Transverse colon (tissue), 4 donors: ENCODE measurements around the gene C4orf36. TPM values are rescaled to one million over a fixed set of nuclear protein-coding genes. Genes with fewer than 3 reads are reported as not detected.
A peak's percentile ranks its signal among the peaks of the same experiment; 100 is the strongest.

Source experiments
- DNase-seq: peaks from one replicate; pipeline ENCODE4 v3.0.0-alpha.2; 2019
- H3K27ac ChIP-seq, 4 donors: fragments of 200-600 bp; sonication (generic); 2 replicates each; pipeline ENCODE4 v1.5.1; 2016 to 2018; ENCODE audit warnings: inconsistent platforms in 4 of 4
- H3K27me3 ChIP-seq: fragments of 200-600 bp; sonication (generic); 2 replicates; pipeline ENCODE4 v1.5.1; 2017; ENCODE audit warnings: inconsistent platforms
- H3K36me3 ChIP-seq, 4 donors: fragments of 200-600 bp; sonication (generic); 2 replicates each; pipeline ENCODE4 v1.5.1; 2017 to 2019; ENCODE audit warnings: inconsistent platforms in 4 of 4
- H3K4me1 ChIP-seq, 4 donors: fragments of 200-600 bp; sonication (generic); 2 replicates each; pipeline ENCODE4 v1.5.1; 2017 to 2020; ENCODE audit warnings: inconsistent platforms in 4 of 4
- H3K4me3 ChIP-seq, 4 donors: fragments of 200-600 bp; sonication (generic); 1 replicate in 1 of 4; 2 replicates in 3 of 4; pipeline versions ENCODE4 v1.5.1 to v1.6.1; 2017 to 2019; ENCODE audit warnings: inconsistent platforms in 4 of 4
- H3K9me3 ChIP-seq, 2 donors: fragments of 200-600 bp; sonication (generic); 2 replicates each; pipeline ENCODE4 v1.5.1; 2017 to 2019; ENCODE audit warnings: inconsistent platforms in 2 of 2
- EP300 ChIP-seq: sonication (generic); formaldehyde crosslinking; IDR thresholded peaks from one replicate; pipeline ENCODE4 v1.6.1; 2017; ENCODE audit warnings: antibody characterized with exemption, low read depth
- POLR2A ChIP-seq: fragments of 450-650 bp; IDR thresholded peaks from one replicate; pipeline ENCODE4 v1.6.1; 2016; ENCODE audit warnings: antibody characterized with exemption, mild to moderate bottlenecking, moderate library complexity
- POLR2AphosphoS5 ChIP-seq, 3 donors: sonication (generic); formaldehyde crosslinking; IDR thresholded peaks; one replicate each; pipeline ENCODE4 v1.6.1; 2016; ENCODE audit warnings: antibody characterized with exemption in 3 of 3
- WGBS, 2 donors: methylation state at CpG; one replicate each; pipeline ENCODE4 v1.1.5; 2018; ENCODE audit warnings: low coverage in 1 of 2; 5-methylcytosine and 5-hydroxymethylcytosine counted together
- in situ Hi-C, 4 donors: fragments of 200-750 bp; cut with MboI; loops; one replicate each; pipeline versions ENCODE4 v1.15.0 to v1.15.1; 2017; ENCODE audit warnings: low sequenced_read_pairs in 3 of 4, low pct_ligation_motif_present in 1 of 4, low pct_unique_long_range_greater_than_20kb in 1 of 4
- intact Hi-C: fragments of 100-400 bp; cut with DNase I; formaldehyde crosslinking; loops from one replicate; pipeline ENCODE4 v1.15.1; 2023; ENCODE audit warnings: low total_unique reads
- total RNA-seq, 4 donors: library from RNA; depleted of rRNA; stranded (reverse); fragments of >200 nt; gene quantifications; one replicate each; pipeline ENCODE4 v1.1.0, GENCODE V29; 2016
- TF ChIP-seq, protein P1 (sequence below), 5 experiments: fragments of 200-600 bp in 3 of 5; fragments of 450-650 bp in 2 of 5; sonication (generic) in 3 of 5; IDR thresholded peaks; 1 replicate in 2 of 5; 2 replicates in 3 of 5; pipeline ENCODE4 v1.5.1; 2016 to 2017; ENCODE audit warnings: antibody characterized with exemption in 5 of 5, inconsistent platforms in 3 of 5, mild to moderate bottlenecking in 2 of 5, moderate library complexity in 1 of 5

C4orf36 gene
- total RNA-seq, 4 donors from 2014 or later = 0.27 to 0.32 TPM; not detected in 2

DNA sequence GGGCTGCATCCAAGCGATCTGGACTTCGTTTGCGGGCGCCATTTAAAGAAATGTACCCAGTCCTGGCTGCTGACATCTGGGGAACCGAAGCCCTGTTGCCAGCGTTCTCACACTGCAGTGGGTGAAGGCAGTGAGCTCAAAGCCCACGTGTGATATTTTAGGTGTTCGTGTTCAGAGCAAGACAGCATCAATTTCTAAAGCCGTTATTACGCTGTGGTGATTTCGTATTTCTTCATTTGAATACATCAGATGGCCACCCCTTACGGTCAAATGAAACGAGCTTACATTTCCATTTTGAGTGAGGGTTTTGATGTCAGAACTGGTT is 376 bp upstream of the C4orf36 start:
- DNase-seq = no peak
- TF ChIP-seq EP300 (no peak), POLR2A (no peak), POLR2AphosphoS5 (IDR thresholded peaks at IDR 0.05) (no peak)
- TF ChIP-seq, protein P1, sequence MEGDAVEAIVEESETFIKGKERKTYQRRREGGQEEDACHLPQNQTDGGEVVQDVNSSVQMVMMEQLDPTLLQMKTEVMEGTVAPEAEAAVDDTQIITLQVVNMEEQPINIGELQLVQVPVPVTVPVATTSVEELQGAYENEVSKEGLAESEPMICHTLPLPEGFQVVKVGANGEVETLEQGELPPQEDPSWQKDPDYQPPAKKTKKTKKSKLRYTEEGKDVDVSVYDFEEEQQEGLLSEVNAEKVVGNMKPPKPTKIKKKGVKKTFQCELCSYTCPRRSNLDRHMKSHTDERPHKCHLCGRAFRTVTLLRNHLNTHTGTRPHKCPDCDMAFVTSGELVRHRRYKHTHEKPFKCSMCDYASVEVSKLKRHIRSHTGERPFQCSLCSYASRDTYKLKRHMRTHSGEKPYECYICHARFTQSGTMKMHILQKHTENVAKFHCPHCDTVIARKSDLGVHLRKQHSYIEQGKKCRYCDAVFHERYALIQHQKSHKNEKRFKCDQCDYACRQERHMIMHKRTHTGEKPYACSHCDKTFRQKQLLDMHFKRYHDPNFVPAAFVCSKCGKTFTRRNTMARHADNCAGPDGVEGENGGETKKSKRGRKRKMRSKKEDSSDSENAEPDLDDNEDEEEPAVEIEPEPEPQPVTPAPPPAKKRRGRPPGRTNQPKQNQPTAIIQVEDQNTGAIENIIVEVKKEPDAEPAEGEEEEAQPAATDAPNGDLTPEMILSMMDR (IDR thresholded peaks at IDR 0.05) = no peak
- Histone ChIP-seq H3K27ac (peak overlapping the region in 3 of 4 donors; percentile 34 to 63 (median 56)), H3K4me1 (peaks cover 3 to 17% (median 5%) of the 10 kb centered on the region in 4 donors), H3K9me3 (no peaks in the 10 kb centered on the region), H3K27me3 (no peaks in the 10 kb centered on the region), H3K36me3 (no peaks in the 10 kb centered on the region), H3K4me3 (peak overlapping the region; percentile 50 to 73 (median 68))
- intact Hi-C loops = no loop called here
- in situ Hi-C loops = loop anchor here in 2 of 4 donors (10.0 kb wide), 1 partner anchor 398 kb away; no protein-coding TSS in a partner anchor
- WGBS, 2 donors = 10% methylated on average over 13 of the region's 13 CpGs; no CpG with 5 or more reads in 1 of the 2 donors

DNA sequence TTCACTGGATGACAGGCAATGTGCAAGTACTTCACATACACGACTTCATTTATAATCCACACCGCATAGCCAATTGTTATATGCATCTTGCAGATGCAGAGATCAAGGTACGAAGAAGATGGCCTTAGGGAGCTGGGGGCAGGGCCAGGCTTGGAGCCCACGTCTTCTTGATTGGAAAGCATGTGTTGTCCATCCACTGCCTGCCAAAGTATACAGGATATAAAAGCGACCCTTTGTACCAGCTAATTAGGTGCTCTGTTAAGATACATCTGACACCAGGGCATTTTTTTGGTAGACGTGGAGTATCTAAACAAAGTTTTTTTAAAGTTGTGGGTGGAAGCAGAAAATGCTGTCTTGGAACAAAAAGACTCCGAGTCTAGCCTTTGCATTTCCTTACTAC is 1.4 kb downstream of the C4orf36 start:
- no peak for DNase-seq
- peaks cover 3 to 17% (median 5%) of the 10 kb centered on the region in 4 donors for H3K4me1 ChIP-seq
- H3K4me3 ChIP-seq = no peak overlapping the region
- 36 to 47% methylated on average over 5 to 7 of the region's 7 CpGs for WGBS, 2 donors
- H3K27me3 ChIP-seq = no peaks in the 10 kb centered on the region
- H3K36me3 ChIP-seq = no peaks in the 10 kb centered on the region
- H3K27ac ChIP-seq = no peak overlapping the region
- no peak for TF ChIP-seq POLR2AphosphoS5 (IDR thresholded peaks at IDR 0.05)
- TF ChIP-seq, protein P1 (IDR thresholded peaks at IDR 0.05) = no peak
- no peak for TF ChIP-seq POLR2A
- no peak for TF ChIP-seq EP300
- in situ Hi-C loops = loop anchor here in 2 of 4 donors (10.0 kb wide), 1 partner anchor 396 kb away; no protein-coding TSS in a partner anchor
- intact Hi-C loops = no loop called here
- H3K9me3 ChIP-seq = no peaks in the 10 kb centered on the region

DNA sequence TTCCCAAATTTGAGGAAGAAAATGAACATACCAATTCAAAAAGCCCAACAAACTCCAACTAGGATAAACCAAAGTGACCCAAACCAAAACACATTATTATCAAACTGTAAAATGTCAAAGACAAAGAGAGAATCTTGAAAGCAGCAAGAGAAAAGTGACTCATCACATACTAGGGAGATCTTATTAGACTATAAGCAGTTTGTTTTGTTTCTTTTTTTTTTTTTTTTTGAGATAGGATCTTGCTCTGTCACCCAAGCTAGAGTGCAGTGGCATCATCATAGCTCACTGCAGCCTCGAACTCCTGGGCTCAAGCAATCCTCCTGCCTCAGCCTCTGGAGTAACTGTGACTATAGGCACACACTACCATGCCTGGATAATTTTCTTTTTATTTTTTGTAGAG is 12.6 kb downstream of the C4orf36 start:
- TF ChIP-seq POLR2AphosphoS5 (IDR thresholded peaks at IDR 0.05) = no peak
- TF ChIP-seq, protein P1 (IDR thresholded peaks at IDR 0.05) = no peak
- no peak for TF ChIP-seq POLR2A
- no peak for TF ChIP-seq EP300
- no peak for DNase-seq
- in situ Hi-C loops = no loop called here
- WGBS, 2 donors = 54 to 85% methylated on average over 1 of the region's 1 CpG
- H3K4me3 ChIP-seq = no peak overlapping the region
- H3K27ac ChIP-seq = no peak overlapping the region
- intact Hi-C loops = no loop called here
- H3K4me1 ChIP-seq = no peaks in the 10 kb centered on the region
- H3K27me3 ChIP-seq = no peaks in the 10 kb centered on the region
- H3K9me3 ChIP-seq = peaks cover 9 to 15% of the 10 kb centered on the region in 2 donors
- H3K36me3 ChIP-seq = no peaks in the 10 kb centered on the region

DNA sequence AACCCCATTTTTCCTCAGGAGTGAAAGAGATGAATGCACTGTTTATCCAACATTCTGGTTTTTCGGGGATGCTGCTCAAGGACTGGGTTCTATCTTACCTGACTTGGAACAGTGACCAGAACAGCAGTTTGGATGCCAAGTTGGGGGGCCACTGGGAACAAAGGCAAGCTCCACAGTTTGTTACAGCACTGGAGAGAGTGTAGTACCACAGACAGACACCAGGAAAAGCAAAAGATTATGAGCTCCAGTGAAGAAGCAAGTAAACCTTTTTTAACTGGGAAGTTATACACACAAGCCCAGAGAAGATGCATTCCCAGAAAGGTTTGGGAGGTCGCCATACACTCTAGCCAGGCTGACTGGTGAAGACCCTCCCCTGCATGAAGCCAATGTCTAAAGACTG is 13.6 kb downstream of the C4orf36 start:
- Histone ChIP-seq H3K4me3 (no peak overlapping the region), H3K9me3 (peaks cover 9 to 15% of the 10 kb centered on the region in 2 donors), H3K27me3 (no peaks in the 10 kb centered on the region), H3K27ac (no peak overlapping the region), H3K36me3 (no peaks in the 10 kb centered on the region), H3K4me1 (no peaks in the 10 kb centered on the region)
- TF ChIP-seq, protein P1 (IDR thresholded peaks at IDR 0.05) = no peak
- TF ChIP-seq EP300 (no peak), POLR2A (no peak), POLR2AphosphoS5 (IDR thresholded peaks at IDR 0.05) (no peak)
- WGBS, 2 donors = 80 to 81% methylated on average over 1 to 2 of the region's 2 CpGs
- intact Hi-C loops (no loop called here), in situ Hi-C loops (no loop called here)
- no peak for DNase-seq
